Endothelial cell of umbilical vein (primary cell): ENCODE data around the gene SLC13A1. TPM values are rescaled to one million over a fixed set of nuclear protein-coding genes. Genes with fewer than 3 reads are reported as not detected.

Experiments
- BruUV-seq: library from RNA; stranded (reverse); fragments of 400-500 nt; replicated peaks from 2 replicates; lab custom pipeline; 2021; lab: Mats Ljungman, UMichigan
- CTCF ChIA-PET: fragments of 300-600, 350-600 bp; sonication (Branson Sonifier 250); formaldehyde crosslinking; loops from one replicate; lab custom pipeline; 2021; ENCODE audit warnings: antibody characterized with exemption, inconsistent platforms; lab: Charles Lee
- POLR2A ChIA-PET: fragments of 300-600, 350-600 bp; sonication (Branson Sonifier 250); formaldehyde crosslinking; loops from one replicate; lab custom pipeline; 2021; ENCODE audit warnings: antibody characterized with exemption, inconsistent platforms; lab: Charles Lee
- DNase-seq: peaks from one replicate; pipeline ENCODE4 v3.0.0-alpha.2; 2011; ENCODE audit warnings: low read depth, low spot score
- FAIRE-seq: peaks from 2 replicates; lab custom pipeline; 2011; peaks lifted over from hg19 to GRCh38; lab: Jason Lieb, UNC
- H2AFZ ChIP-seq: 2 replicates; pipeline ENCODE4 v1.6.0; 2012; ENCODE audit warnings: low read depth, low read length, control low read depth, inconsistent platforms
- H3K27ac ChIP-seq: 2 replicates; pipeline ENCODE4 v1.5.1; 2011; ENCODE audit warnings: low read depth, mild to moderate bottlenecking, control low read depth, low read length, moderate library complexity; ENCODE audit not compliant: insufficient read depth
- H3K27me3 ChIP-seq, 2 experiments: 2 replicates each; pipeline versions ENCODE4 v1.6.0 to v1.6.1; 2011; ENCODE audit warnings: low read length in 2 of 2, mixed read lengths in 1 of 2; ENCODE audit not compliant: control insufficient read depth in 2 of 2, insufficient read depth in 2 of 2
- H3K36me3 ChIP-seq, 2 experiments: 2 replicates in 1 of 2; 3 replicates in 1 of 2; pipeline ENCODE4 v1.5.1; 2011; ENCODE audit warnings: low read length in 2 of 2, mild to moderate bottlenecking in 1 of 2, moderate library complexity in 1 of 2; ENCODE audit not compliant: control insufficient read depth in 2 of 2, insufficient read depth in 2 of 2; ENCODE audit errors: extremely low read depth in 1 of 2
- H3K4me1 ChIP-seq: 3 replicates; pipeline ENCODE4 v1.5.1; 2011; ENCODE audit warnings: mild to moderate bottlenecking, low read length; ENCODE audit not compliant: control insufficient read depth, insufficient read depth; ENCODE audit errors: extremely low read depth
- H3K4me2 ChIP-seq: 2 replicates; pipeline ENCODE4 v1.6.1; 2011; ENCODE audit warnings: low read length, control low read depth, mixed read lengths; ENCODE audit not compliant: insufficient read depth
- H3K4me3 ChIP-seq, 3 experiments: fragments of 200-600 bp in 1 of 3; sonication (generic), shearing (Covaris generic) in 1 of 3; replicated peaks in 1 of 3; 2 replicates each; pipeline ENCODE4 v1.5.1; 2011 to 2016; ENCODE audit warnings: control low read depth in 3 of 3, low read length in 3 of 3, mild to moderate bottlenecking in 2 of 3, inconsistent platforms in 1 of 3, low read depth in 1 of 3, moderate library complexity in 1 of 3; ENCODE audit not compliant: insufficient read depth in 1 of 3
- H3K79me2 ChIP-seq: 2 replicates; pipeline ENCODE4 v1.6.0; 2012; ENCODE audit warnings: low read length, inconsistent platforms; ENCODE audit not compliant: control insufficient read depth, insufficient read depth
- H3K9ac ChIP-seq: replicated peaks from 2 replicates; pipeline ENCODE3; 2011; ENCODE audit warnings: low read length, control low read depth; ENCODE audit not compliant: insufficient read depth; ENCODE audit errors: extremely low read depth
- H3K9me1 ChIP-seq: replicated peaks from 3 replicates; pipeline ENCODE4 v1.6.0; 2011; ENCODE audit warnings: mild to moderate bottlenecking, low read length; ENCODE audit not compliant: control insufficient read depth, insufficient read depth; ENCODE audit errors: extremely low read depth
- H3K9me3 ChIP-seq: replicated peaks from 2 replicates; pipeline ENCODE4 v1.5.1; 2012; ENCODE audit warnings: low read length, inconsistent platforms; ENCODE audit not compliant: control insufficient read depth, insufficient read depth
- H4K20me1 ChIP-seq: replicated peaks from 2 replicates; pipeline ENCODE3; 2011; ENCODE audit warnings: mild to moderate bottlenecking, low read length; ENCODE audit not compliant: control insufficient read depth, insufficient read depth; ENCODE audit errors: extremely low read depth
- EZH2 ChIP-seq: IDR thresholded peaks from 2 replicates; pipeline ENCODE4 v1.6.1; 2012; ENCODE audit warnings: borderline replicate concordance, low read depth, mild to moderate bottlenecking, moderate library complexity, low read length, inconsistent platforms; ENCODE audit not compliant: severe bottlenecking
- FOS ChIP-seq: IDR thresholded peaks from 2 replicates; pipeline ENCODE4 v1.6.1; 2011; ENCODE audit warnings: mild to moderate bottlenecking, low read length, moderate library complexity, borderline replicate concordance; ENCODE audit not compliant: insufficient read depth
- GATA2 ChIP-seq: IDR thresholded peaks from 2 replicates; pipeline ENCODE4 v1.7.0; 2011; ENCODE audit warnings: low read depth, mild to moderate bottlenecking, moderate library complexity, mixed read lengths, low read length; ENCODE audit not compliant: insufficient read length, insufficient read depth
- JUN ChIP-seq: IDR thresholded peaks from 2 replicates; pipeline ENCODE4 v1.6.1; 2011; ENCODE audit warnings: borderline replicate concordance, low read depth; ENCODE audit not compliant: insufficient read length, insufficient read depth
- MYC ChIP-seq: IDR thresholded peaks from one replicate; pipeline ENCODE4 v1.6.1; 2011; ENCODE audit warnings: mild to moderate bottlenecking, low read depth, low read length
- POLR2A ChIP-seq: IDR thresholded peaks from 2 replicates; pipeline ENCODE4 v1.6.1; 2012; ENCODE audit warnings: low read depth, mild to moderate bottlenecking, control low read depth, low read length
- POLR2AphosphoS5 ChIP-seq: IDR thresholded peaks from 2 replicates; pipeline ENCODE4 v1.6.1; 2012; ENCODE audit warnings: low read depth, mild to moderate bottlenecking, control low read depth, low read length, moderate library complexity; ENCODE audit not compliant: insufficient read depth
- dilution Hi-C: fragments of 300-500 bp; cut with MboI; formaldehyde crosslinking; loops from one replicate; pipeline ENCODE4 v1.15.0; 2019; ENCODE audit warnings: low sequenced_read_pairs; ENCODE audit not compliant: extremely low pct_ligation_motif_present
- intact Hi-C: fragments of 100-400 bp; cut with micrococcal nuclease; formaldehyde crosslinking; loops from one replicate; pipeline ENCODE4 v1.10.0; 2022
- polyA plus RNA-seq, 4 experiments: library from polyadenylated mRNA; depleted of rRNA in 3 of 4; stranded (reverse) in 3 of 4; unstranded in 1 of 4; fragments of >200 nt; gene quantifications; 2 replicates each; pipeline versions ENCODE4 v1.2.1 to v1.2.3, GENCODE V29; 2011 to 2012; ENCODE audit warnings: missing spikeins in 1 of 4
- total RNA-seq: library from RNA; stranded (reverse); gene quantifications from 2 replicates; pipeline ENCODE4 v1.2.3, GENCODE V29; 2021
- TF ChIP-seq, protein P1 (sequence below): IDR thresholded peaks from 2 replicates; pipeline ENCODE4 v1.6.1; 2011; ENCODE audit not compliant: insufficient read depth, insufficient read length
- TF ChIP-seq, protein P2 (sequence below), 2 donors: IDR thresholded peaks; 1 replicate in 1 of 2; 2 replicates in 1 of 2; pipeline ENCODE4 v1.5.1; 2011; ENCODE audit warnings: low read length in 2 of 2, mild to moderate bottlenecking in 2 of 2, moderate library complexity in 2 of 2, control low read depth in 1 of 2, inconsistent platforms in 1 of 2, low read depth in 1 of 2; ENCODE audit not compliant: insufficient read depth in 1 of 2; ENCODE audit errors: extremely low read depth in 1 of 2

The SLC13A1 gene
- total and polyA plus RNA-seq, 2 donors (not counting 3 experiments of a cell fraction or from before 2014, with no cell fraction given) = not detected

DNA sequence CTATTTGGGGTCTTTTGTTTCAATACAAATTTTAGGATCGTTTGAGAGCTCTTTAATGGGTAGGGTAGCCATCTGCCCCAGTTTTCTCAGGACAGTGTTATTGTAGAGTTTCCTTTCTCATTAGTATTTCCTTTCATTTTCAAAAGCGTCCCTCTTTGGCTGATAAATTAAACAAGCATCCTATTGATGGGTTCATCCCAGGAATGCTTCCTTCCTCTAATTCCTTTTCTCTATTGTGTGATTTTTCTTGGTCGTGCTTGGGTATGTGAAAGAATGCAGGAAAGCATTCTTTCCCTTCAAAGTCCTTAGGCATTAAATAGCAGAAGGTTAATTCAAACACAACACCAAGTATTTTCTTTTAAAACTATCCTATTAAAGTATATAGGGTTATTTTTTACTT, 14.0 kb downstream of the SLC13A1 start:
- no peaks in the 10 kb centered on the region for H4K20me1 ChIP-seq
- no peak overlapping the region for H3K27ac ChIP-seq
- FAIRE-seq (no peak), DNase-seq (no peak)
- no peaks in the 10 kb centered on the region for H3K79me2 ChIP-seq
- POLR2A ChIA-PET = no interaction called here
- H3K9me3 ChIP-seq = no peaks in the 10 kb centered on the region
- no peak overlapping the region for H3K4me2 ChIP-seq
- dilution Hi-C loops = no loop called here
- intact Hi-C loops = no loop called here
- H3K9ac ChIP-seq = no peak overlapping the region
- H2AFZ ChIP-seq = no peak overlapping the region
- BruUV-seq = no TSS peak
- no peaks in the 10 kb centered on the region for H3K9me1 ChIP-seq
- TF ChIP-seq GATA2 (no peak), EZH2 (no peak), FOS (no peak), MYC (no peak), POLR2A (no peak), POLR2AphosphoS5 (no peak), JUN (no peak)
- TF ChIP-seq, protein P1, sequence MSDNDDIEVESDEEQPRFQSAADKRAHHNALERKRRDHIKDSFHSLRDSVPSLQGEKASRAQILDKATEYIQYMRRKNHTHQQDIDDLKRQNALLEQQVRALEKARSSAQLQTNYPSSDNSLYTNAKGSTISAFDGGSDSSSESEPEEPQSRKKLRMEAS = no peak
- TF ChIP-seq, protein P2, sequence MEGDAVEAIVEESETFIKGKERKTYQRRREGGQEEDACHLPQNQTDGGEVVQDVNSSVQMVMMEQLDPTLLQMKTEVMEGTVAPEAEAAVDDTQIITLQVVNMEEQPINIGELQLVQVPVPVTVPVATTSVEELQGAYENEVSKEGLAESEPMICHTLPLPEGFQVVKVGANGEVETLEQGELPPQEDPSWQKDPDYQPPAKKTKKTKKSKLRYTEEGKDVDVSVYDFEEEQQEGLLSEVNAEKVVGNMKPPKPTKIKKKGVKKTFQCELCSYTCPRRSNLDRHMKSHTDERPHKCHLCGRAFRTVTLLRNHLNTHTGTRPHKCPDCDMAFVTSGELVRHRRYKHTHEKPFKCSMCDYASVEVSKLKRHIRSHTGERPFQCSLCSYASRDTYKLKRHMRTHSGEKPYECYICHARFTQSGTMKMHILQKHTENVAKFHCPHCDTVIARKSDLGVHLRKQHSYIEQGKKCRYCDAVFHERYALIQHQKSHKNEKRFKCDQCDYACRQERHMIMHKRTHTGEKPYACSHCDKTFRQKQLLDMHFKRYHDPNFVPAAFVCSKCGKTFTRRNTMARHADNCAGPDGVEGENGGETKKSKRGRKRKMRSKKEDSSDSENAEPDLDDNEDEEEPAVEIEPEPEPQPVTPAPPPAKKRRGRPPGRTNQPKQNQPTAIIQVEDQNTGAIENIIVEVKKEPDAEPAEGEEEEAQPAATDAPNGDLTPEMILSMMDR (IDR thresholded peaks at IDR 0.05; ENCODE audit: extremely low read depth in 1 of 2, insufficient read depth in 1 of 2, low read depth in 1 of 2, low read length in 2 of 2) = no peak
- H3K27me3 ChIP-seq = no peaks in the 10 kb centered on the region
- CTCF ChIA-PET = no interaction called here
- no peaks in the 10 kb centered on the region for H3K4me1 ChIP-seq
- H3K4me3 ChIP-seq = no peak overlapping the region
- no peaks in the 10 kb centered on the region for H3K36me3 ChIP-seq
